Frontal cortex (tissue), 4 donors: ENCODE measurements around the gene GOPC. TPM values are rescaled to one million over a fixed set of nuclear protein-coding genes. Genes with fewer than 3 reads are reported as not detected.

Source experiments
- DNase-seq, 2 donors: peaks; one replicate each; pipeline ENCODE4 v3.0.0; 2012; ENCODE audit warnings: low spot score in 2 of 2
- FAIRE-seq: peaks from 2 replicates; lab custom pipeline; 2012; peaks lifted over from hg19 to GRCh38; lab: Jason Lieb, UNC
- total RNA-seq: library from RNA; depleted of rRNA; stranded (reverse); fragments of >200 nt; gene quantifications from one replicate; pipeline ENCODE4 v1.2.3, GENCODE V29; 2014
- donor health status: control.
- donor health status: control.
- donor health status: control.

GOPC gene
- total RNA-seq, 1 donor from 2014 or later: 66.9 TPM

DNA sequence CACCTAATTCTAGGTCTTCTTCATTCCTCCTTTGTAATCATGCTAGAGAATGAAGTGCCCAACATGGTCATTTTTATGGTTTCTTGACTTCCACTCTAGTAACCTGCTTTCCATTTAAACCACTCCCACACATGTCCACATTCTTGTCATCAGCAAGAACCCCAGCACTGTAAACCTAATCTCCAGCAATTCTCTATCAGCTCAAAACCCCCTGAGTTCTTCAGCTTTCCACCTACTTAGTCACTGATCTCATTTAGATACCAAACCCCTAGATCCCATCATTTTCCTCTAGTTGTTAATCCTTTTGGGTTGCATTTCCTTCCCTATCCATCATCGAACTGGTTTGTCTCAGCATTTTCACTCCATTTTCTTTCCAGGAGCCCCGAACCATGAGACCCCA lies 49.7 kb downstream of the GOPC start:
- no peak for DNase-seq
- no peak for FAIRE-seq

DNA sequence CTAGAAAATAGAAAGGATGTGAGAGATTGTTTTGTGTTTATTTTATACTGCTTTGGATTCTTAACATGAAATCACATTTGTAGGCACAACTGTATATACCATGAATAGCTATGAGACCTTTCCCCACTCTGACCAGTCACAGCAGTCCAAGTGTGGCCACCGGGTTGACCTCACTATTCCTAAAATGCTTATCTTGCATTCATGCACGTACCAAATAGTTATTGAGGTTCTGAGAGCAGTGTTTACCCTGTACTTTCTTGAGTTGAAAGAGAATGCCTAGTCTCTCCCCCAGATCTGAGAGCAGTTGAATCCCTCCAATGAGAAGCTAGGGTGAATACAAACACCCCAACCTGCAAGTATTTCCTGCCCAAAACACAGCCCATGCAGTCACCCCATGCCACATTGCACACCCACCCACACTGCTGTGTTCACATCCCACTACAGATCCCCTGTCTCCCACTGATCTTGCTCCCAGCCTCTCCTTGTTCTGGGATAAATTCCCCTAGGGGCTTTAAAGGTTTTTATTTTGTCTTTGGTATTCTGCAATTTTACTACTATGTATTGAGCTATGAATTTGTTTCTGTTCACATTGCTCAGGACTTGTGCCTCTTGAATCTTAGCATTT lies 51.6 kb downstream of the GOPC start:
- FAIRE-seq (no peak), DNase-seq (no peak)

DNA sequence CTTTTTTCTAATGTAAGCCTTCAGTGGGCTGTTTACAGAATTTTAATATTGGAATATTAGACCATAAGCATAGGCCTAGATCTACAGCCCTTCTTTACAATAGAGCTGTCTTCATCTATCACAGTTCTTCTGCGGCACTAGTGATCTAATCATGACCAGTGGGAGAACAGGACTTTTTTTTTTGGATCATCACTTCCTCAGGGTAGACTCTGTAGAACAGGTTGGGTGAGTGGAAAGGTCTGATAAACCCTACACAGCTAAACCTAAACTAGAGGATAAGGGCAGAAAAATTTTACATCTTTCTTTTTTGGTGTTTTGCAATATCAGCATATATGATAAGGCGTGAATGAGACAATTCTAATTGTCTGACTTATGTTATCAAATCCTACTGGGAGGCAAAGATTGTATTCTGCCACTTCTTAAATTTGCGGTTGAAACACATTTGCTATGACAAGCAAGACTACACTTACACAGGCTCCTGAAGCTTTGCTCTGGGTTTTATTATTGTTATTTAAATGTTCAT lies 52.2 kb downstream of the GOPC start:
- FAIRE-seq: no peak
- no peak for DNase-seq

DNA sequence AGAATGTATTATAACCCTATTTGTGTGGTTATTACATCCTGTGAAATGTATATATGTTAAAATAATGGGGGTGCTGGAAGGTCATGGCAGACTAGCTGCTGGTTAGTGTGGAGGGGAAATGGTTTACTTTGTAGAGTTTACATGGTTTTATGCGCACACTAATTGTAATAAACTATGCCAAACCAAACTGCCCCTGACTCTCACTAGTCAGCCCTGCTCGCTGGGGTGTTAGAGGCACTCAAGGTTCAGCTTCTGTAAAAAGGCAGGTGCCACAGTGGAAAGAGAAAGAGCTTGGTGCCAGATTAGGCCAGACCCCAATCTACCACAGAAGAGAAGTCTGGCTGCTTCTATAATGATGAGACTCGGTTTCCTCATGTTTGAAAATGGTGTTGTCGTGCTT lies 52.7 kb downstream of the GOPC start:
- no peak for DNase-seq

DNA sequence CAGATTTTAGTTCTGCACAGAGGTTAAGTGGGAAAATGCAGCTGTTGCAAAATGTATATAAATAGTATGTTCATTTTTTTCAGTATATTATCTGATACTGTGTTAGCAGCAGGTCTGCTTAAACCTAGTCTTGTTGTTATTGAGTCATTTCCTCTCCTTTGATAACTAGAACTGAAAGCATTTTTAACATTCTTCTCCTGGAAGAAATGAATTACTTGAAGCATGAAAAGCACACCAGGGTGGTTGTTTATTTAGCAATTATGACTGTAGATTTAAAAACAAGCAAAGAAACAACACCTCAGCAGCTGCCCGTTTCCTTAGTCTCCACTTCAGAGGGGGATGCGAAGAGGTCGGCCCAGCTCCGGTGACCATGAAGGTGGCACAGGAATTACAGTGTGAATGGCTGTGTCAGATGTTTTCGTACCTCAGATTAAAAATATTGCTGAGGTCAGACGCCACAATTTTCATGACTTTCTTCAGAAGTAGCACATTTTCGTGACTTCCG lies 53.5 kb downstream of the GOPC start:
- DNase-seq (no peak), FAIRE-seq (no peak)

More for the DNA sequence above, 52.7 kb downstream of the GOPC start:
- FAIRE-seq: no peak

DNA sequence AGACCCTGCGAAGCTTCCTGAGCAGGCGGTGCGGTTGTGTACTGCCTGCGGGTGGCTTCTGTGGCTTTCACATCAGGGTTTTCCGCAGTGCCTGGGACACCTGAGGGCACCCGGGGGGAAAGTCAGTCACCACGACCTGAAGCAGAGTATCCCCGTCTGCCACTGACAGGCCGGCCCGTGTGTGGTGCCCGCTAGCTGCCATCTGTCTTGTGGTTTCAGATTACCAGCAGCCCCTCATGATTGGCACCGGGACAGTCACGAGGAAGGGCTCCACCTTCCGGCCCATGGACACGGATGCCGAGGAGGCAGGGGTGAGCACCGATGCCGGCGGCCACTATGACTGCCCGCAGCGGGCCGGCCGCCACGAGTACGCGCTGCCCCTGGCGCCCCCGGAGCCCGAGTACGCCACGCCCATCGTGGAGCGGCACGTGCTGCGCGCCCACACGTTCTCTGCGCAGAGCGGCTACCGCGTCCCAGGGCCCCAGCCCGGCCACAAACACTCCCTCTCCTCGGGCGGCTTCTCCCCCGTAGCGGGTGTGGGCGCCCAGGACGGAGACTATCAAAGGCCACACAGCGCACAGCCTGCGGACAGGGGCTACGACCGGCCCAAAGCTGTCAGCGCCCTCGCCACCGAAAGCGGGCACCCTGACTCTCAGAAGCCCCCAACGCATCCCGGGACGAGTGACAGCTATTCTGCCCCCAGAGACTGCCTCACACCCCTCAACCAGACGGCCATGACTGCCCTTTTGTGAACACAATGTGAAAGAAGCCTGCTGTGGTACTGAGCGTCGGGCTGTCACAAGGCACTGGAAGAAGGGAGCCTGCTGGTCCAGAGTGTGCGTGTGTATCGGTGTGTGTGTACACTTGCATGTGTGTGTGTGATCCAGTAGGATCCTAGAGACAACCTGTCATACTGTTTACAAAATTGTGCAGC lies 54.4 kb downstream of the GOPC start:
- FAIRE-seq (no peak), DNase-seq (peak; percentile 47 to 66)

DNA sequence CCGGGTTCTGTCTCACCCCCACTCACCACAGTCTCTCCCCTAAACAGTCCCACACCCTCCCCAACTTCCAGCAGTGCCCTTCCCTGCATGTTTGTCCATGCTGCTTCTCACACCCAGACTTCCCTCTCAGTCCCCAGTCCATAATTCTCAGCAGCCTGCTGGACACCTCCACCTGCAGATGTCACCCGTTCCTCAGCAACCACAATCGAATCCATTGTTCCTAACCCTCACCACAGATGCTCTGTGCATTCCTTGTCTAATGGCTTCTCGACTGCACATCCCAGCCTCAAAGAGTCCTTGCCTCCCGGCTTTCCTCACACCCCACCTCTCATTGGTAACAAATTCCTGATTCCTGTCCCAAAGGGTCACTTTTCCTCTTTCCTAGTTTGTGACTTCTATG lies 55.6 kb downstream of the GOPC start:
- no peak for FAIRE-seq
- no peak for DNase-seq

DNA sequence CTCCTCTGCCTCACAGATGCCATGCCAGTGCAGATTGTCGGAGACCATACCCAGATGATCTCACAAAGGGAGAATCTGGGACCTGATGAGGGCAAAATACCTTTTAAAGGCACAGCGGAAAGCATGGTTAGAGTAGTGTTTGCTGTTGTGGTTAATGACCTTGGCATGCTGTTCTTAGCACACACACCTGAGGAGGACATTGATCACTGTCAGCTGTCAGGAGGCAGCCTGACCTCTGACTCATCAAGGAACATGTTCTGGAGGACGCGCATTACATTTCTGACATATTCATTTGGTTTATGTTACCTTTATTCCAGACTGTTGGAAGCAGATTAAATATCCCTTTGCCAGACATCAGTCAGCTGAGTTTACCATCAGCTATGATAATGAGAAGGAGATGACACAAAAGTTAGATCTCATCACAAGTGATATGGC lies 57.1 kb downstream of the GOPC start:
- FAIRE-seq (no peak), DNase-seq (no peak)

DNA sequence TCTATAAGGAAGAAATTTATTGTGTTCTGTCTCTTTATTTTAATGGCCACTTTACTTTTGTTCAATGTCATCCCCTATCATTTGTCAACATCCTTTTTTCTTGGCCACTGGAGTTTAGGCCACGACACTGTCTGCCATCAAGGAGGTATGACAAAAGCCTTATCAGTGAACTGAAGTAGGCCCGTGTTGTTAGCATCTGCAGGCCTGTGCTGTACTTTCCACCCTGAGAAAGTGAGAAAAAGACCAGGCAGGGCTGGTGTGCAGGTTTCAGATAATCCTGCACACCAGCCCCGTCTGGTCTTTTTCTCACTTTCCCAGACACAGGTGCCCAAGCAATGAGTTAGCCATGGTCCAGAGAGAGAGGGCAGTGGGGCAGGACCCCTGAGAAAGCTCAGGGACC lies 57.6 kb downstream of the GOPC start:
- no peak for FAIRE-seq
- no peak for DNase-seq

DNA sequence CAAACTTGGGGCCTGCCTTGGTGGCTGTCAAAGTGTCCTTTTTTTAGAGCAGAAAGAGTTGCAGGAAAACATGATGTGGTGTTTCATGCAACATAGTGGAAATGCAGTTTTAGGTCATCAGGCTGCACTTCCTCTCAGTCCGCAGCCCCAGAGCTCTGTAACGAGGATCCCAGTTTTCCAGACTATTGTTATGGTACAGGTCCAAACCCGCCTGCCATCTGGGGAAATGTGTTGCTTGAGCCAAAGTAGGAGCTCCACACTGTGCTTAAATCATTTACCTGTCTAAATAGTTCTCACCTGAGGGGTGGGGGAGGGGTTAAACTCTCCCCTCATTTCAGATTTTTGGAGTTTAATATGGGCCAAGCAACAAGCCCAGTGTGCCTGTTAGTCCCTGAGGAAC lies 59.8 kb downstream of the GOPC start:
- FAIRE-seq (no peak), DNase-seq (no peak)

DNA sequence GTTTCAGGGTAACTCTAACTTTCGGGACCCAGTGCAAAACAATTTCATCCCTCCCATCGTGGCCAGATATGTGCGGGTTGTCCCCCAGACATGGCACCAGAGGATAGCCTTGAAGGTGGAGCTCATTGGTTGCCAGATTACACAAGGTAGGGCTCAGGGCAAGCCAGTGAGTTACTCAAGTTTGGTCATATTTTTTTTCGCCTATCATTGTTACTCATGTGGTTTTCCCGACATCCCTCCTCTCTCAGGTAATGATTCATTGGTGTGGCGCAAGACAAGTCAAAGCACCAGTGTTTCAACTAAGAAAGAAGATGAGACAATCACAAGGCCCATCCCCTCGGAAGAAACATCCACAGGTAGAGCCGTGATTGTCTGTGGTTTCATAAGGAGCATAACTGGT lies 61.6 kb downstream of the GOPC start:
- DNase-seq (no peak), FAIRE-seq (no peak)

DNA sequence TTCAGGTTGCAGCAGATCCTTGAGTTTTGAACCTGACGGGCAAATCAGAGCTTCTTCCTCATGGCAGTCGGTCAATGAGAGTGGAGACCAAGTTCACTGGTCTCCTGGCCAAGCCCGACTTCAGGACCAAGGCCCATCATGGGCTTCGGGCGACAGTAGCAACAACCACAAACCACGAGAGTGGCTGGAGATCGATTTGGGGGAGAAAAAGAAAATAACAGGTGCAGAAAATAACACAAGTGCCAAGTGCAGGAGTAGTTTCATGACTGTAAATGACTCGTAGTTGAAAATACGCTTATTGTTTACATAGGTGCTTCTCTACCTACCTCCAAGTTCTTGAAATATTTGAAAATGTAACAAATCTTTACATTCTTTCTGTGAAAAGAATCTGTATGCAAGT lies 63.7 kb downstream of the GOPC start:
- no peak for FAIRE-seq

DNA sequence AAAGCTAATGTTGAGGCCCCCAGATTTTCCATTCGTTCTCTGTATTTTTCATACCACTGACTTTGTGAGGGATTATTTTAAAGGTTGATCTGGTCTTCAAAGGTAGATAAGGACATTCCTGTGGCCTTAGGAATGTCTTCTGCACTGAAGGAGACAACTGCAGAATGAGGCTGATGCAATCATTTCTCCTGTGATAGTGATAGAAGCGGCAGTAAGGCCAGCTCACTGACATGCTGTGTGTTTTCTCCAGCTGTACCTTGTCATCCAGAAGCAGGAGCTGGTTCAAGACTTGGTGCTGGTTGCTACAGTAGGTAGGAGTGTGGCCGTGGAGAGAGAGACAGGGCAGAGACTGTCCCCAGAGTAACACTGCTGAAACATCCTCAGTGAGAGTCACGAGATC lies 66.0 kb downstream of the GOPC start:
- FAIRE-seq: no peak
- no peak for DNase-seq

More for the DNA sequence above, 63.7 kb downstream of the GOPC start:
- DNase-seq: no peak

DNA sequence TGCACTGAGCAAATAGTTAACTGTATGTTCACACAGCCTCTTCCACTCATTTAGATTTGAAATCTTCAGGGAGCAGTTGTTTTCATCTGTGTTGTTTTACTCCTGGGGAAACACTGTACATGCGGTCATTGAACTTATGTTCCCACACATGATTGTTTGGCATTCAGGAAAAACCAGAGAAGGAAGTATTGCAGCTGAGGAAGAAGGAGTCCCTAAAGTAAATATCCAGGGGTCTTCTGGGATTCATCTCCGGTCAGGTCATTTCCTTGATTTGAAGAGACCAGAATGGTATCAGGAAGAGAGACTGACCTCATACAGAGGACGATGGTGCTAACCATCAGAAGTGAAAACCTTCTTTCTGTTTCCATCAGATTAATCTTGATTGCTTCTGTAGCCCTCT lies 67.3 kb downstream of the GOPC start:
- no peak for FAIRE-seq
- no peak for DNase-seq

DNA sequence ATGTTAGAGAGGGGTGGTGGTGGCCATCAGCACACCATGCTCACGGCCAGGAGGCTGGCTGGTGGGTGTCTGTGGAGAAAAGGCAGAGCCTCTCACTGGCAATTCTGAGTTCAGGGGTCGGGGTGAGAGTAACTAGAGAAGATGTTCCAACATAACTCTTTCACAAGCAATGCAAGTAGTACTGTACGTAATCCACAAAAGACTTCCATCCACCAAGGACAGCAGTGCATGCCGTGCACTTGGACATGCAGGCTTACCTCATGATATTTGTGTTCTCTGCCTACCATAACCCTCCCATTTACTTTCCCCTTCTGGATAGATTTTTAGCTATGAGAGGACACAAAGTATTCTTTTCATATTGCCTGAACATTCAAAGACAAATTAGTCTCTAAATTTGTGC lies 68.5 kb downstream of the GOPC start:
- FAIRE-seq (no peak), DNase-seq (no peak)

DNA sequence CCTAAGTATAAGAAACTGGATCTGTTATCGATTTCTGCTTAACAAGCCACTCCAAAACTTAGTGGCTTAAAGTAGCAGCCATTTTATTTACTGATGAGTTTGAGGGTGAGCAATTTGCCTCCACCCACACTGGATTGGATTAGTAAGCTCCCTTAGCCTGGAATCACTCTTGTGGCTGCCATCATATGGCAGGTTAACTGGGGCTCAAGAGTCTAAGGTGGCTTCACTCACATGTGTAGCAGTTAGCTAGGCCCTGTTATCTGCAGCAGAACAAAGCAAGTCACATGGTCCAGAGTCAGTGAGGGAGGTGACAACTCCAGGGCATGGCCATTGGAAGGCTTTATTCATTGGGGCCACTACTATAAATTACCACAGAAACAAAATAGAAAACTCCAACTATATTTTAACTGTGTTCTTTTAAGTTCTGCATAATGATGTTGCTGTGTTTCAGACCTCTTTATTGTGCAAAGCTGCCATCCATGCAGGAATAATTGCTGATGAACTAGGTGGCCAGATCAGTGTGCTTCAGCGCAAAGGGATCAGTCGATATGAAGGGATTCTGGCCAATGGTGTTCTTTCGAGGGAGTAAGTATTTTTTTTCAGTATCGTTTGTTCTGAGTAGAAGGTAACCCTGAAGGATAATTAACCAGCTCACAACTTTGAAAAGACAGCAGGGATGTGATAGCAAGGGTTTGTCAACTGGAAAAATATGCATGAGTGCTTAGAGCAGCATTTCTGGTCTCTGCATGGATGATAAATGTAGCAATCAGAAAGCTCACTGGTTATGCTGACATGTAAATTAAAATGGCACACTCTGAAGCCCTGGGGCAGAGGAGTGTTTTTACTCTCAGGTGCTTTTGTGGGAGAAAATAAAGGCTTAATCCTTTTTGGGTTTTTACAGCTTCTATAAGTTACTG lies 70.2 kb downstream of the GOPC start:
- no peak for DNase-seq

DNA sequence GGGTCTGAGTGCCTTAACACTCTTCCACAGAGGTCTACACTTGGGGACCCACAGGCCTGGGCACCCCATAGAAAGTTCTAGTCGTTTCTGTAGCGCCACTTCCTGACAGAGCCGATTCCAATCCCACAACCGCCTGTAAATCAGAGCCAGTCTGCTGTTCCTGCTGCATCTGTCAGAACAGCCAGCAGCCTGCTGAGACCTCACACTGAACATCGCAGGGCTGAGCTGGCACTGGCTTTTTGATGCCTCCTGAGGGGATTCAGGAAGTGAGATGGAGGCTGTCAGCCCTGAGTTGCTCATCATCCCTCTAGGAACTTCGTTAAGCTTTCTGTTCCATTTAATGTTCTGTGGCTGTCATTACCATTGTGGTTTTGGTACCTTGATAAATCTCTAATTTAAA lies 71.0 kb downstream of the GOPC start:
- DNase-seq (no peak), FAIRE-seq (no peak)

More for the DNA sequence above, 70.2 kb downstream of the GOPC start:
- FAIRE-seq: no peak

DNA sequence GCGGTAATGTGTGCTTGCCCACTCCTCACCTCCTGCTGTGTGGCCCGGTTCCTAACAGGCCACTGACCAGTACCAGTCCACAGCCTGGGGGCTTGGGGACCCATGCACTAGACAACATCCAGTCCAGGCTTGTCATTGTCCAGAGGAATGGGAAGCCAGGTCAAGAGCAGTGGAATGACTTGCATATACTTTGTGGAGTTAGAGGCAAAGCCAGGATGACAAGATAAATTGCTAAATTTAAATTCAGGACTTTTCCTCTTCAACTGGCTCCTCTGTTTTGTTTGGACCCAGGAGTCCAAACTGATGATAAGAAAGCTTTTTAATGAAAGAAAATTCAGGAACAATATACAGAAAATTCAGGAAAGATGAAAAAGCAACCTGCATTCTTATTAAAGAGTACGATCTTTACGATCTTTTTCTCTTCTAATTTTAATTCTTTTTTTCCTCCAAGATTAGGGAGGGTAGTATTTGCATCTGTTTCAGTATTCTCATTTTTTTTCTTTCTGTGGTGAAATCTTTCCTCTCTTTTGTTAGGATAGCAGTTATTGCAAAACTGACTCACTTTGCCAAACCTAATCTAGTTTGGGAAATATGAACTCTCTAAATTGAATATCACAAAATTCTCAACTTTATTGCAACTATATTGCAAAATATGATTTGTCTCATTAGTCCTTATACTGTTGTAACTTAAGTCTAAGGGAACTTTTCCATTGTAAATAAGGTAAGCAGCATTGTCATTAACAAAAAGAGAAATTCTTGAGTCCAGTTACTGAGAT lies 71.7 kb downstream of the GOPC start:
- DNase-seq: no peak
- FAIRE-seq: no peak

DNA sequence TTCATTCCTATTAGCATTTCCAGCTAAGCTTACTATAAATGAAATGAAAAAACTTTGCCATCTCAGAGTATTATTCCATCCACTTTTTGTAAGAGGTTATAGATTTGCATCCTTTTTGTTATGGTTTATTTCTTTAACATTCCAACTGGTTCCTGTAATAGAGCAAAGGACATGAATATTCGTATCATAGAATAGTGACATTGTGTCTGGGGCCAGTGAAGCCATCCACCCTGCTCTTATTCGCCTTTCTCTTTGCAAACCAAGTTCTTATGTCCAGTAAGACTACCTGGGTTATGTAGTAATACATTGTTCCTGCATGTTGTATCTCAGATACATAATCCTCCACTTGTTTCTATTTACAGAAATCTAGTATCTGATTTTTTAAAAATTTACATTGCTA lies 76.7 kb downstream of the GOPC start:
- FAIRE-seq (no peak), DNase-seq (no peak)
